Trophoblast cell (in vitro differentiated cells and primary cell): ENCODE measurements around the gene SPOPL.

Experiments
- DNase-seq, 2 donors: peaks; one replicate each; pipeline ENCODE4 v3.0.0-alpha.2; 2016
- H2AFZ ChIP-seq: 2 replicates; pipeline ENCODE4 v1.6.1; 2013; ENCODE audit warnings: low read length, moderate library complexity, mild to moderate bottlenecking; ENCODE audit not compliant: insufficient read depth, poor library complexity
- H2AK5ac ChIP-seq: 2 replicates; pipeline ENCODE4 v1.6.1; 2013; ENCODE audit warnings: mild to moderate bottlenecking, low read length
- H2BK120ac ChIP-seq: 2 replicates; pipeline ENCODE4 v1.6.1; 2013; ENCODE audit warnings: low read length, mild to moderate bottlenecking, moderate library complexity; ENCODE audit not compliant: insufficient read depth, poor library complexity
- H2BK12ac ChIP-seq: 2 replicates; pipeline ENCODE4 v1.6.1; 2013; ENCODE audit warnings: mild to moderate bottlenecking, low read length, moderate library complexity
- H2BK5ac ChIP-seq: 2 replicates; pipeline ENCODE4 v1.6.1; 2013; ENCODE audit warnings: low read length, low read depth, moderate library complexity, mild to moderate bottlenecking; ENCODE audit not compliant: poor library complexity
- H3K14ac ChIP-seq: 2 replicates; pipeline ENCODE4 v1.6.1; 2013; ENCODE audit warnings: mild to moderate bottlenecking, low read length
- H3K18ac ChIP-seq: 2 replicates; pipeline ENCODE4 v1.6.1; 2013; ENCODE audit warnings: mild to moderate bottlenecking, low read length
- H3K23ac ChIP-seq: 2 replicates; pipeline ENCODE4 v1.6.1; 2013; ENCODE audit warnings: low read length
- H3K27ac ChIP-seq: 2 replicates; pipeline ENCODE4 v1.5.1; 2013; ENCODE audit warnings: low read depth, mild to moderate bottlenecking, inconsistent platforms, low read length, moderate library complexity
- H3K27me3 ChIP-seq: 2 replicates; pipeline ENCODE4 v1.6.1; 2013; ENCODE audit warnings: inconsistent platforms, mild to moderate bottlenecking, low read length, moderate library complexity; ENCODE audit not compliant: insufficient read depth
- H3K36me3 ChIP-seq, 2 experiments: 1 replicate in 1 of 2; 2 replicates in 1 of 2; pipeline ENCODE4 v1.6.1; 2013; ENCODE audit warnings: low read length in 2 of 2, mild to moderate bottlenecking in 2 of 2, moderate library complexity in 1 of 2; ENCODE audit not compliant: insufficient read depth in 2 of 2, control insufficient read depth in 1 of 2
- H3K4ac ChIP-seq: 2 replicates; pipeline ENCODE4 v1.6.1; 2013; ENCODE audit warnings: low read depth, mild to moderate bottlenecking, low read length, moderate library complexity
- H3K4me1 ChIP-seq, 2 experiments: 1 replicate in 1 of 2; 2 replicates in 1 of 2; pipeline ENCODE4 v1.6.1; 2013; ENCODE audit warnings: low read length in 2 of 2, mild to moderate bottlenecking in 2 of 2, moderate library complexity in 1 of 2; ENCODE audit not compliant: insufficient read depth in 2 of 2, control insufficient read depth in 1 of 2
- H3K4me2 ChIP-seq: 2 replicates; pipeline ENCODE4 v1.6.1; 2013; ENCODE audit warnings: inconsistent platforms, mild to moderate bottlenecking, low read length, moderate library complexity
- H3K4me3 ChIP-seq: 2 replicates; pipeline ENCODE4 v1.5.1; 2013; ENCODE audit warnings: mild to moderate bottlenecking, low read depth, low read length, inconsistent platforms
- H3K79me1 ChIP-seq: one replicate; pipeline ENCODE4 v1.6.1; 2013; ENCODE audit warnings: low read length
- H3K79me2 ChIP-seq: 2 replicates; pipeline ENCODE4 v1.6.1; 2013; ENCODE audit warnings: low read length, mild to moderate bottlenecking; ENCODE audit not compliant: control insufficient read depth, insufficient read depth, poor library complexity
- H3K9ac ChIP-seq: 2 replicates; pipeline ENCODE4 v1.6.1; 2013; ENCODE audit warnings: mild to moderate bottlenecking, low read length
- H3K9me3 ChIP-seq: 2 replicates; pipeline ENCODE4 v1.6.1; 2013; ENCODE audit warnings: low read depth, mild to moderate bottlenecking, control low read depth, inconsistent platforms, low read length; ENCODE audit not compliant: insufficient read depth
- H4K12ac ChIP-seq: 2 replicates; pipeline ENCODE4 v1.6.1; 2013; ENCODE audit warnings: low read depth, mild to moderate bottlenecking, low read length, moderate library complexity
- H4K8ac ChIP-seq: 2 replicates; pipeline ENCODE4 v1.6.1; 2013; ENCODE audit warnings: low read depth, mild to moderate bottlenecking, low read length, moderate library complexity
- H4K91ac ChIP-seq: one replicate; pipeline ENCODE4 v1.6.1; 2013; ENCODE audit warnings: low read depth, mild to moderate bottlenecking, low read length, moderate library complexity
- WGBS: extraction: QIAGEN DNeasy Blood & Tissue Kit; methylation state at CpG from one replicate; pipeline ENCODE4 v1.1.7; 2013; ENCODE audit warnings: missing lambda C conversion rate; ENCODE audit not compliant: insufficient read length, insufficient coverage; ENCODE audit errors: extremely low coverage; 5-methylcytosine and 5-hydroxymethylcytosine counted together

The SPOPL gene

GRCh38 chr2:138507267-138507666 is 5.7 kb downstream of the SPOPL start:
- no peak overlapping the region for H3K23ac ChIP-seq
- H4K12ac ChIP-seq: no peak overlapping the region
- H3K27ac ChIP-seq: no peak overlapping the region

GRCh38 chr2:138510319-138510718 is 8.7 kb downstream of the SPOPL start:
- no peaks in the 10 kb centered on the region for H3K9me3 ChIP-seq
- peaks cover 3% of the 10 kb centered on the region for H3K79me1 ChIP-seq
- no peaks in the 10 kb centered on the region for H3K27me3 ChIP-seq
- peaks cover 19% of the 10 kb centered on the region for H3K79me2 ChIP-seq
- no peak overlapping the region for H3K14ac ChIP-seq
- H2AFZ ChIP-seq: no peak overlapping the region
- no peak overlapping the region for H3K4me3 ChIP-seq
- H3K9ac ChIP-seq: no peak overlapping the region
- peak overlapping the region; percentile 89 for H3K4ac ChIP-seq
- H3K27ac ChIP-seq: no peak overlapping the region
- DNase-seq: no peak
- no peak overlapping the region for H4K91ac ChIP-seq
- no peak overlapping the region for H3K23ac ChIP-seq
- H2AK5ac ChIP-seq: no peak overlapping the region
- H3K18ac ChIP-seq: no peak overlapping the region
- no peak overlapping the region for H4K8ac ChIP-seq
- WGBS: no CpG with 5 or more reads among the region's 3 CpGs
- peaks cover 0 to 2% of the 10 kb centered on the region in 2 experiments for H3K36me3 ChIP-seq
- H3K4me1 ChIP-seq: peaks cover 3 to 4% of the 10 kb centered on the region in 2 experiments
- no peak overlapping the region for H4K12ac ChIP-seq
- H2BK120ac ChIP-seq: no peak overlapping the region
- no peak overlapping the region for H2BK12ac ChIP-seq
- H2BK5ac ChIP-seq: no peak overlapping the region
- no peak overlapping the region for H3K4me2 ChIP-seq

More at GRCh38 chr2:138507267-138507666, 5.7 kb downstream of the SPOPL start:
- Histone ChIP-seq H3K79me2 (peaks cover 13% of the 10 kb centered on the region), H2AK5ac (no peak overlapping the region), H3K4me3 (no peak overlapping the region), H4K8ac (no peak overlapping the region), H3K4ac (peak overlapping the region; percentile 93), H2BK5ac (no peak overlapping the region), H3K9me3 (no peaks in the 10 kb centered on the region), H3K4me1 (no peaks in the 10 kb centered on the region), H3K27me3 (no peaks in the 10 kb centered on the region), H2BK12ac (no peak overlapping the region), H3K18ac (no peak overlapping the region), H3K14ac (no peak overlapping the region), H3K4me2 (no peak overlapping the region), H3K36me3 (peaks cover 0 to 2% of the 10 kb centered on the region in 2 experiments), H3K9ac (no peak overlapping the region), H4K91ac (no peak overlapping the region), H2BK120ac (no peak overlapping the region), H2AFZ (no peak overlapping the region), H3K79me1 (peaks cover 3% of the 10 kb centered on the region)
- WGBS: no CpG with 5 or more reads among the region's 4 CpGs
- no peak for DNase-seq

DNA sequence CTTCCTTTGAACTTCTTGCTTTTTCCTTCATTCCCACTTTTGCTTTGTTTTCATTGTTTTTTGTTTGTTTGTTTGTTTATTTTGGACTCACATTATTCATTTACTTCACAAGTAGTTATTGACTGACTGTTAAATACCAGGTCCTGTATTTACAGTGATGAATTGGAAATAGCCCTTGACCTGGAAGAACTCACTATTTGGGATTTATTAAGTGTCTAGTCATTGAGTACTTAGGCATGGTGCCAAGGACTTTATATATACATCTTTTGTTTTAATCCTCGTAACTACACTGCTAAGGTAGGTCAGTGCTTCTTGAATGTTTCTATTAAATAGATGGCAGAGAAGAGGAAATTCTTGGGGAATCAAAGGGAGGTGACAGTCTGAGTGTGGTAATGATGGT is 11.1 kb downstream of the SPOPL start:
- no peaks in the 10 kb centered on the region for H3K27me3 ChIP-seq
- H3K14ac ChIP-seq: no peak overlapping the region
- peak overlapping the region; percentile 95 for H3K4ac ChIP-seq
- H3K18ac ChIP-seq: no peak overlapping the region
- no peak overlapping the region for H4K8ac ChIP-seq
- no peak overlapping the region for H2AK5ac ChIP-seq
- peaks cover 0 to 3% of the 10 kb centered on the region in 2 experiments for H3K36me3 ChIP-seq
- H3K4me1 ChIP-seq: peaks cover 3 to 8% of the 10 kb centered on the region in 2 experiments
- no peak overlapping the region for H2BK120ac ChIP-seq
- H3K9me3 ChIP-seq: no peaks in the 10 kb centered on the region
- no peak for DNase-seq
- H2AFZ ChIP-seq: no peak overlapping the region
- H3K9ac ChIP-seq: no peak overlapping the region
- H3K23ac ChIP-seq: no peak overlapping the region
- no peak overlapping the region for H4K12ac ChIP-seq
- H3K4me2 ChIP-seq: no peak overlapping the region
- no peak overlapping the region for H2BK5ac ChIP-seq
- H4K91ac ChIP-seq: no peak overlapping the region
- no peak overlapping the region for H2BK12ac ChIP-seq
- no peak overlapping the region for H3K4me3 ChIP-seq
- peaks cover 19% of the 10 kb centered on the region for H3K79me2 ChIP-seq
- H3K27ac ChIP-seq: no peak overlapping the region
- H3K79me1 ChIP-seq: peaks cover 5% of the 10 kb centered on the region
- no CpG with 5 or more reads among the region's 1 CpG for WGBS

DNA sequence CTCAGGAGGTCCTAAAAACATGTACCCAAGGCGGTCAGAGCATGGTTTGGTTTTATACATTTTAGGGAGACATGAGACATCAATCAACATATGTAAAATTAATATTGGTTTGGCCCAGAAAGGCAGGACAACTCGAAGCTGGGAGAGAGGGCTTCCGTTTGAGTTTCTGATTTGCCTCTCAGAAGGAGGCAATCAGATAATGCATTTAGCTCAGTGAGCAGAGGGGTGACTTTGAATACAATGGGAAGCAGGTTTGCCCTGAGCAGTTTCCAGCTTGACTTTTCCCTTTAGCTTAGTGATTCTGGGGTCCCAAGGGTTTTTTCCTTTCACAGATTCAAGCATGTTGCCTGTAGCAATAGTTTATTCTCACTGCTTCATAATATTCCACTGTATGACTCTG is 12.6 kb downstream of the SPOPL start:
- no CpG with 5 or more reads among the region's 3 CpGs for WGBS
- Histone ChIP-seq H3K4ac (peak overlapping the region; percentile 62), H2AFZ (no peak overlapping the region), H4K8ac (no peak overlapping the region), H3K18ac (no peak overlapping the region), H2BK5ac (peak overlapping the region; percentile 31), H3K36me3 (peaks cover 0 to 1% of the 10 kb centered on the region in 2 experiments), H3K9ac (no peak overlapping the region), H4K91ac (no peak overlapping the region), H3K4me3 (no peak overlapping the region), H4K12ac (no peak overlapping the region), H2AK5ac (no peak overlapping the region), H3K79me1 (peaks cover 5% of the 10 kb centered on the region), H3K4me2 (no peak overlapping the region), H3K27me3 (no peaks in the 10 kb centered on the region), H3K79me2 (peaks cover 17% of the 10 kb centered on the region), H3K9me3 (no peaks in the 10 kb centered on the region), H3K14ac (no peak overlapping the region), H3K27ac (no peak overlapping the region), H3K4me1 (peaks cover 3 to 8% of the 10 kb centered on the region in 2 experiments), H2BK120ac (no peak overlapping the region), H2BK12ac (no peak overlapping the region), H3K23ac (no peak overlapping the region)
- DNase-seq: no peak
